SK-N-SH treated with all-trans-retinoic acid at 6 μM for 48 hours (cell line): ENCODE measurements around the gene HPN.
"Not testable (repeated sequence)": the region's sequence is repeated elsewhere in the genome, so short reads cannot be mapped to it uniquely, and the experiment has no call there.

ENCODE experiments used
- ATAC-seq: fragments of 200-7000 bp; cut with Tn5 transposase; 3 replicates; pipeline ENCODE4 v1.9.1; 2020; ENCODE audit warnings: mild to moderate bottlenecking, moderate library complexity
- CREB5 ChIP-seq: fragments of 250-450 bp; sonication (Bioruptor Pico); IDR thresholded peaks from 2 replicates; pipeline ENCODE4 v1.5.1; 2020; ENCODE audit warnings: low read depth, mild to moderate bottlenecking, moderate library complexity
- CSDC2 ChIP-seq: fragments of 250-450 bp; sonication (Bioruptor Pico); IDR thresholded peaks from 2 replicates; pipeline ENCODE4 v1.5.0; 2020; ENCODE audit warnings: mild to moderate bottlenecking, moderate library complexity
- CSRNP3 ChIP-seq: fragments of 250-450 bp; sonication (Bioruptor Pico); IDR thresholded peaks from 2 replicates; pipeline ENCODE4 v1.5.1; 2021; ENCODE audit warnings: mild to moderate bottlenecking, moderate library complexity
- ESRRG ChIP-seq: fragments of 250-450 bp; sonication (Bioruptor Pico); IDR thresholded peaks from 2 replicates; pipeline ENCODE4 v1.6.1; 2021; ENCODE audit warnings: mild to moderate bottlenecking
- GLIS3 ChIP-seq: fragments of 250-450 bp; sonication (Bioruptor Pico); IDR thresholded peaks from 2 replicates; pipeline ENCODE4 v1.5.0; 2020; ENCODE audit warnings: mild to moderate bottlenecking, moderate library complexity
- ISL1 ChIP-seq: fragments of 250-450 bp; sonication (Bioruptor Pico); IDR thresholded peaks from 2 replicates; pipeline ENCODE4 v2.1.2; 2022; ENCODE audit warnings: mild to moderate bottlenecking, moderate library complexity
- OSR1 ChIP-seq: fragments of 250-450 bp; sonication (Bioruptor Pico); IDR thresholded peaks from 2 replicates; pipeline ENCODE4 v1.8.0; 2022; ENCODE audit warnings: moderate library complexity, mild to moderate bottlenecking, inconsistent platforms
- PATZ1 ChIP-seq: fragments of 250-450 bp; sonication (Bioruptor Pico); IDR thresholded peaks from 2 replicates; pipeline ENCODE4 v1.8.0; 2020; ENCODE audit warnings: mild to moderate bottlenecking, moderate library complexity, borderline replicate concordance
- POU6F1 ChIP-seq: fragments of 250-450 bp; sonication (Bioruptor Pico); IDR thresholded peaks from 2 replicates; pipeline ENCODE4 v1.8.0; 2021; ENCODE audit warnings: low read depth, mild to moderate bottlenecking, moderate library complexity, borderline replicate concordance
- PPARA ChIP-seq: fragments of 250-450 bp; sonication (Bioruptor Pico); IDR thresholded peaks from 2 replicates; pipeline ENCODE4 v1.5.0; 2020; ENCODE audit warnings: mild to moderate bottlenecking, borderline replicate concordance
- RARB ChIP-seq: fragments of 250-450 bp; sonication (Bioruptor Pico); IDR thresholded peaks from 2 replicates; pipeline ENCODE4 v1.8.0; 2021; ENCODE audit warnings: mild to moderate bottlenecking, moderate library complexity
- SNAI2 ChIP-seq: fragments of 250-450 bp; sonication (Bioruptor Pico); IDR thresholded peaks from 2 replicates; pipeline ENCODE4 v1.5.0; 2020; ENCODE audit warnings: mild to moderate bottlenecking, moderate library complexity
- TCF4 ChIP-seq: fragments of 250-450 bp; sonication (Bioruptor Pico); IDR thresholded peaks from 2 replicates; pipeline ENCODE4 v1.8.0; 2021; ENCODE audit warnings: mild to moderate bottlenecking, moderate library complexity, borderline replicate concordance
- TOX ChIP-seq: fragments of 250-450 bp; sonication (Bioruptor Pico); IDR thresholded peaks from 2 replicates; pipeline ENCODE4 v1.8.0; 2021; ENCODE audit warnings: mild to moderate bottlenecking, moderate library complexity, borderline replicate concordance
- TSHZ2 ChIP-seq: fragments of 250-450 bp; sonication (Bioruptor Pico); IDR thresholded peaks from 2 replicates; pipeline ENCODE4 v1.5.0; 2020; ENCODE audit warnings: mild to moderate bottlenecking, moderate library complexity
- ZFP3 ChIP-seq: fragments of 250-450 bp; sonication (Bioruptor Pico); IDR thresholded peaks from 2 replicates; pipeline ENCODE4 v1.5.0; 2020; ENCODE audit warnings: mild to moderate bottlenecking, moderate library complexity
- ZFP30 ChIP-seq: fragments of 450-650 bp; formaldehyde crosslinking; IDR thresholded peaks from 2 replicates; pipeline ENCODE4 v1.5.0; 2022; ENCODE audit warnings: mild to moderate bottlenecking, moderate library complexity
- ZNF565 ChIP-seq: fragments of 450-650 bp; formaldehyde crosslinking; conservative IDR thresholded peaks from 2 replicates; pipeline ENCODE4 v1.5.0; 2020; ENCODE audit warnings: low read depth, mild to moderate bottlenecking, moderate library complexity

HPN gene

GRCh38 chr19:35041548-35042055, at the start of gene HPN:
HPN (plus strand) TSS chr19:35041721; CDS start chr19:35042507, 786 bp downstream.
- ATAC-seq = no peak
- TF ChIP-seq CSDC2 (CRISPR knock-in tag) (no peak), RARB (CRISPR knock-in tag) (no peak), ISL1 (no peak), OSR1 (no peak), SNAI2 (CRISPR knock-in tag) (no peak), CSRNP3 (CRISPR knock-in tag) (no peak), ZFP30 (no peak), PPARA (no peak), CREB5 (no peak), ZFP3 (no peak), POU6F1 (no peak), TSHZ2 (CRISPR knock-in tag) (no peak), PATZ1 (no peak), TOX (CRISPR knock-in tag) (no peak), GLIS3 (no peak)

- ATAC-seq = not testable (repeated sequence)
Measured at GRCh38 chr19:34992582-34992981, 48.9 kb upstream of the HPN start.

GRCh38 chr19:34994286-34994642, 47.3 kb upstream of the HPN start:
- no peak for TF ChIP-seq TCF4 (CRISPR knock-in tag)
- TF ChIP-seq ZNF565 = no peak
- no peak for TF ChIP-seq CSRNP3 (CRISPR knock-in tag)
- TF ChIP-seq RARB (CRISPR knock-in tag) = no peak
- TF ChIP-seq CSDC2 (CRISPR knock-in tag) = no peak
- ATAC-seq = no peak

GRCh38 chr19:34994643-34995541, 46.6 kb upstream of the HPN start:
- no peak for ATAC-seq
- TF ChIP-seq CREB5 (no peak), ZFP3 (no peak), ZNF565 (no peak), TOX (CRISPR knock-in tag) (no peak), ESRRG (CRISPR knock-in tag) (no peak), CSRNP3 (CRISPR knock-in tag) (no peak), SNAI2 (CRISPR knock-in tag) (no peak), ZFP30 (no peak), PPARA (no peak), RARB (CRISPR knock-in tag) (no peak), TCF4 (CRISPR knock-in tag) (no peak)
